PFSK-1 (cell line): ENCODE results near the gene CTSL.

ENCODE experiments used
- POLR2AphosphoS5 ChIP-seq: IDR thresholded peaks from 2 replicates; pipeline ENCODE4 v1.6.1; 2012; ENCODE audit warnings: low read depth, mild to moderate bottlenecking, control low read depth, low read length, moderate library complexity
- TAF1 ChIP-seq: IDR thresholded peaks from 2 replicates; pipeline ENCODE4 v1.6.1; 2012; ENCODE audit warnings: low read length, control low read depth, borderline replicate concordance; ENCODE audit not compliant: insufficient read depth
- TF ChIP-seq, protein P1 (sequence below), 2 experiments: IDR thresholded peaks; 2 replicates each; pipeline versions ENCODE4 v1.6.1 to v1.8.0; 2011 to 2012; ENCODE audit warnings: low read depth in 2 of 2, low read length in 2 of 2, control low read depth in 1 of 2, inconsistent platforms in 1 of 2, mild to moderate bottlenecking in 1 of 2, moderate library complexity in 1 of 2; ENCODE audit not compliant: insufficient read depth in 1 of 2

DNA sequence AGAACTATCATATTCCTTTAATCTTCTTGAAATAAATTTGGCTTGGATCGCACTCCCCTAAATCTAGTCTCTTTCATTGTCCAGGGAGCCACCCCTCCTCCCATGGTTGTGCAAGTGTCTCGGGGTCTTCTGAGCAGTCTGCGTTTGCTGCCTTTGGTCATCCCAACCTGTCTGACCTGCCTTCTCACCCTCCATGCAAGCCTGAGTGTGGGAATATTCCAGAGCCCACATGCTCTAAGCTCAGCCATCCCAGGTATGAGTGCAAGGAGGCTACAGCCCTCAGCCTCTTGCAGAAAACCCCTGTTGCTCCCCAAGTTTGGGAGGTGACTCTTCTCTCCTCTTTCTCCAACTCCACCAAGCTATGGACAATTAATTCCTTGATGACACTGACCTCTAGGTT, 7.7 kb upstream of the CTSL start:
- TF ChIP-seq, protein P1, sequence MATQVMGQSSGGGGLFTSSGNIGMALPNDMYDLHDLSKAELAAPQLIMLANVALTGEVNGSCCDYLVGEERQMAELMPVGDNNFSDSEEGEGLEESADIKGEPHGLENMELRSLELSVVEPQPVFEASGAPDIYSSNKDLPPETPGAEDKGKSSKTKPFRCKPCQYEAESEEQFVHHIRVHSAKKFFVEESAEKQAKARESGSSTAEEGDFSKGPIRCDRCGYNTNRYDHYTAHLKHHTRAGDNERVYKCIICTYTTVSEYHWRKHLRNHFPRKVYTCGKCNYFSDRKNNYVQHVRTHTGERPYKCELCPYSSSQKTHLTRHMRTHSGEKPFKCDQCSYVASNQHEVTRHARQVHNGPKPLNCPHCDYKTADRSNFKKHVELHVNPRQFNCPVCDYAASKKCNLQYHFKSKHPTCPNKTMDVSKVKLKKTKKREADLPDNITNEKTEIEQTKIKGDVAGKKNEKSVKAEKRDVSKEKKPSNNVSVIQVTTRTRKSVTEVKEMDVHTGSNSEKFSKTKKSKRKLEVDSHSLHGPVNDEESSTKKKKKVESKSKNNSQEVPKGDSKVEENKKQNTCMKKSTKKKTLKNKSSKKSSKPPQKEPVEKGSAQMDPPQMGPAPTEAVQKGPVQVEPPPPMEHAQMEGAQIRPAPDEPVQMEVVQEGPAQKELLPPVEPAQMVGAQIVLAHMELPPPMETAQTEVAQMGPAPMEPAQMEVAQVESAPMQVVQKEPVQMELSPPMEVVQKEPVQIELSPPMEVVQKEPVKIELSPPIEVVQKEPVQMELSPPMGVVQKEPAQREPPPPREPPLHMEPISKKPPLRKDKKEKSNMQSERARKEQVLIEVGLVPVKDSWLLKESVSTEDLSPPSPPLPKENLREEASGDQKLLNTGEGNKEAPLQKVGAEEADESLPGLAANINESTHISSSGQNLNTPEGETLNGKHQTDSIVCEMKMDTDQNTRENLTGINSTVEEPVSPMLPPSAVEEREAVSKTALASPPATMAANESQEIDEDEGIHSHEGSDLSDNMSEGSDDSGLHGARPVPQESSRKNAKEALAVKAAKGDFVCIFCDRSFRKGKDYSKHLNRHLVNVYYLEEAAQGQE (IDR thresholded peaks at IDR 0.05; ENCODE audit: insufficient read depth in 1 of 2, low read depth in 2 of 2, low read length in 2 of 2) = no peak
- no peak for TF ChIP-seq POLR2AphosphoS5
- no peak for TF ChIP-seq TAF1
